Fibroblast of the aortic adventitia (primary cell): ENCODE measurements around the gene SREBF1. TPM values are rescaled to one million over a fixed set of nuclear protein-coding genes. Genes with fewer than 3 reads are reported as not detected.

Experiments used
- DNase-seq: peaks from one replicate; pipeline ENCODE4 v3.0.0-alpha.2; 2010; ENCODE audit warnings: low read depth
- H3K4me3 ChIP-seq: 2 replicates; pipeline ENCODE4 v1.5.1; 2011; ENCODE audit warnings: low read depth, mild to moderate bottlenecking, control low read depth, low read length, moderate library complexity
- total RNA-seq: library from RNA; depleted of rRNA; stranded (reverse); fragments of >200 nt; gene quantifications from 2 replicates; pipeline ENCODE4 v1.2.3, GENCODE V29; 2012; ENCODE audit warnings: low replicate concordance
- TF ChIP-seq, protein P1 (sequence below): IDR thresholded peaks from 2 replicates; pipeline ENCODE4 v1.5.1; 2011; ENCODE audit warnings: mild to moderate bottlenecking, low read length, control low read depth, inconsistent platforms; ENCODE audit not compliant: insufficient read depth

Gene SREBF1
- total RNA-seq, 1 donor, result 48.7 TPM

- no peak for DNase-seq
- no peak overlapping the region for H3K4me3 ChIP-seq
- TF ChIP-seq, protein P1, sequence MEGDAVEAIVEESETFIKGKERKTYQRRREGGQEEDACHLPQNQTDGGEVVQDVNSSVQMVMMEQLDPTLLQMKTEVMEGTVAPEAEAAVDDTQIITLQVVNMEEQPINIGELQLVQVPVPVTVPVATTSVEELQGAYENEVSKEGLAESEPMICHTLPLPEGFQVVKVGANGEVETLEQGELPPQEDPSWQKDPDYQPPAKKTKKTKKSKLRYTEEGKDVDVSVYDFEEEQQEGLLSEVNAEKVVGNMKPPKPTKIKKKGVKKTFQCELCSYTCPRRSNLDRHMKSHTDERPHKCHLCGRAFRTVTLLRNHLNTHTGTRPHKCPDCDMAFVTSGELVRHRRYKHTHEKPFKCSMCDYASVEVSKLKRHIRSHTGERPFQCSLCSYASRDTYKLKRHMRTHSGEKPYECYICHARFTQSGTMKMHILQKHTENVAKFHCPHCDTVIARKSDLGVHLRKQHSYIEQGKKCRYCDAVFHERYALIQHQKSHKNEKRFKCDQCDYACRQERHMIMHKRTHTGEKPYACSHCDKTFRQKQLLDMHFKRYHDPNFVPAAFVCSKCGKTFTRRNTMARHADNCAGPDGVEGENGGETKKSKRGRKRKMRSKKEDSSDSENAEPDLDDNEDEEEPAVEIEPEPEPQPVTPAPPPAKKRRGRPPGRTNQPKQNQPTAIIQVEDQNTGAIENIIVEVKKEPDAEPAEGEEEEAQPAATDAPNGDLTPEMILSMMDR, result no peak
Observed at GRCh38 chr17:17851103-17852002, 14.6 kb upstream of the SREBF1 start.

DNA sequence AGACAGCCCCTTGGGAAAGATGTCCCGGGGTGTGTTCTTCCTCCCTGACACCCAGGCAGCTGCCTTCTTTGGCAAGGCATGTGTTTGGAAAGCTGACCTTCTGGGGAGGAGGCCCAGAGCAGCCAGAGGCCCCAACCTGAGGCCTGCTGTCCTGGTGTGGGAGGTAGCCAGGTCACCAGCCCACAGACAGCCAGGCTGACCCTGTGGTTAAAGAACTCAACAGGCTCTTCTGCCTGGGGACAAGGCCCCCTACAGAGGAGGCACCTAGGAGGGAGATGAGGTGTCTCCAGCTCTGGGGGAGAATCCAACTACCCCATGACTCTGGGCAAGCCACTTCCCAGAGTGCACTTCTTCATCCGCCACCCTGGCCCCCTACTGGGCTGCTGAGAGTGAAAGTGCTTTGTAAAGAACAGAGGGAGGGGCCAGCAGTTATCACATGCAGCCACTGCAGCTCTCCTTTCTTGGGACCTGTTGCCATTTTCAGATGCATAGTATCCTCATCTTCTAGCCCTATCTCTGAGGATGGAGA is 13.1 kb upstream of the SREBF1 start:
- TF ChIP-seq, protein P1, result peak; percentile 41
- DNase-seq, result peak; percentile 51
- no peak overlapping the region for H3K4me3 ChIP-seq

GRCh38 chr17:17849147-17849820 is 12.5 kb upstream of the SREBF1 start:
- DNase-seq, result peak; percentile 81
- TF ChIP-seq, protein P1, result no peak

DNA sequence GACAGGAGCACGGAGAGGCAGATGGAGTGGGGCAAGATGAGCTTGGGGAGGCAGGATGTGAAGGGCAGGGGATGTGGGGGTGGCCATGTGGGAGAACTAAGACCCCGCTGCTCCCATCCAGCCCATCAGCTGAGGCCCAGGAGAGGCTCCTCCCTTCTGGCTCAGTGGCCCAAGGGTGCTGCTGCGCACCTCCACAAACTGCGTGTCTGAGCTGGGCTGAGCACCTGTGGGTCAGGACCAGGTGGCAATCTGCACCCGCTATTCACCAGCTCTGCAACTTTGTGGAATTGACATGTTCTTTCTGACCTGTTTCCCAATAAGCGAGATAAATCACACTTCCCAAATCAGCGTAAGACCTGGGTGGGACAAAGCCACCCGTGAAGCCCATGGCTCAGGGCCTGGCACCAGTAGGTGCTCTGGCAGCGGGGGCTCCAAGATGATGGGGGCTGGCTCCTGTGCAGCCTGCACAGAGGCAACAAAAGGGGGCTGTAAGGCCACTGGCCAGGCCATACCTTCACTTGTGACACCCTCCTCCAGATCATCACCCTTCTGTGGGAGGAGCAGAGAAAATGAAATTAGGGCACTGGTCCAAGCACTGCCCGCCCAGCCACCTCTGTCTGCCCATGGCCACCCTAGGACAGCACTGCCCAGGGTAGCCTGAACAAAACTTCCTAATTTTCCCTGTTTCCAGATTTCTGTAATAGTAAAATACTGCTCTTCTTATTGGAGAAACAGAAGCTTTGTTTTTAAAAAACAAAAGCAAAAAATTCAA is 11.7 kb upstream of the SREBF1 start:
- H3K4me3 ChIP-seq, result no peak overlapping the region
- TF ChIP-seq, protein P1, result no peak
- DNase-seq, result no peak

More at GRCh38 chr17:17849147-17849820, 12.5 kb upstream of the SREBF1 start:
- no peak overlapping the region for H3K4me3 ChIP-seq

- TF ChIP-seq, protein P1, result no peak
- H3K4me3 ChIP-seq, result no peak overlapping the region
- no peak for DNase-seq
Observed at GRCh38 chr17:17847726-17848125, 10.9 kb upstream of the SREBF1 start.

GRCh38 chr17:17847118-17847689 is 10.4 kb upstream of the SREBF1 start:
- TF ChIP-seq, protein P1, result no peak
- DNase-seq, result no peak
- H3K4me3 ChIP-seq, result no peak overlapping the region
